SKM-1 (cell line): Measurements from ENCODE around the gene CISTR.
"Not testable (repeated sequence)": the region's sequence is repeated elsewhere in the genome, so short reads cannot be mapped to it uniquely, and the experiment has no call there.

Experiments used
- DNase-seq: peaks from one replicate; lab custom pipeline; 2025; ENCODE audit not compliant: unreplicated experiment; lab: John Stamatoyannopoulos, UW

The CISTR gene

DNA sequence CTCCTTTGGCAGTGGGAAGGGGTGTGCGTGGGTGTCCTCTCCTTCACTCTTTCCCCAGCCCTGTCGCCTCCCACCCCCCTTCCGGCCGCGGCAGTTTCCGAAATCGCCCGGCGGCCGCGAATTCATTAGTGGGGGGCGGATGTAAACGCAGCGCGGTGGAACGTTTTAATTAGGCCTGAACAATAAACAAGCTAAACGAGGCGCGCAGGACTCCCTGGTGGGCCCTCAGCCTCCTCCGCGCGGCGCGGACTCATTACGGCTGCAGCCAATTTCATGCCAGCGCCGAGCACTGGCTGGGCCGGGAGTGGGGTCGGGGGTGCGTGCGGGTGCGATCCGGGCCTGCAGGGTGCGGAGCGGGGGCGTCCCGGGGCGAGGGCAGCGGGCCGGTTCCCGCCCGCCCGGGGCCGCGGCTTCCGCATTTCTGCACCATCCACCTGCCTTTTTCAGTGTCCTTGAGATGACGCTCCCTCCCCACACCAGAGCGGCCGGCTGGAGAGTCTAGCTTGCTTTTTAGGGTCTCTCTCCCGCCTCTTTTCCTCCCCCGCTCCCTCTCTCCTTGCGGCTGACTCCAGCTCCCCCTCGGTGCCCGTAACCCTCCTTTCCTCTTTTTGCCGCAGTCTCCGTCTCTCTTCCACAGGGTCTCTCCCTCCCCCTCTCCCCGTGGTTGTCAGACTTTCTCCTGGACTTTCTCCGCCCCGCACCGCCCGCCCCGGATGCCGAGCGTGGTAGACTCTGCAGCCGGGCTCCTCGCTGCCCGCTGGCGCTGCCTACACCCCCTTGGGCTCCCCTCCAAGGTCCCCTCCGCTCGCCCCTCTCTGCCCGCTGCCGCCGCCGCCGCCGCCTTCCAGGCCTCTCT lies at the start of gene CISTR:
CISTR (minus strand) TSS at position 644 of the 856 bp plus-strand sequence.
- no peak for DNase-seq

DNA sequence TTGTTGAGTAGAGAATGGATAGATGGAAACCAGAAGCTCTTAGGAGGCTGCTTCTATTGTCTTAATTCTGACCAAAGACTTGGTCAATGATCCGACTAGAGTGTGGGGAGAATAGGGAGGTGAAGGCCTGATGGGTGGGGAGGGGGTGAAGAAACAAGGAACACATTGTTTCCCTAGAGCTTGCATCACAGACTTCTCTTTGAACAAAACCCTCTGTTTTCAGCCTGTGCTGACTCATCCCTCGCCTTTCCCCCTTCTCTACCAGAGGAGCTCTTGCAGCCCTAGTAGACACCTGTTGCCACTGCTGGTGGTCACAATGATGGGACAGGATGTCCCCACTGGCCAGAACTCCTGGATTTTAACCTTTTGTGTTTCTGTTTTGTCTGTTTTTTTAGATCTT lies 46.8 kb upstream of the CISTR start:
- no peak for DNase-seq

DNA sequence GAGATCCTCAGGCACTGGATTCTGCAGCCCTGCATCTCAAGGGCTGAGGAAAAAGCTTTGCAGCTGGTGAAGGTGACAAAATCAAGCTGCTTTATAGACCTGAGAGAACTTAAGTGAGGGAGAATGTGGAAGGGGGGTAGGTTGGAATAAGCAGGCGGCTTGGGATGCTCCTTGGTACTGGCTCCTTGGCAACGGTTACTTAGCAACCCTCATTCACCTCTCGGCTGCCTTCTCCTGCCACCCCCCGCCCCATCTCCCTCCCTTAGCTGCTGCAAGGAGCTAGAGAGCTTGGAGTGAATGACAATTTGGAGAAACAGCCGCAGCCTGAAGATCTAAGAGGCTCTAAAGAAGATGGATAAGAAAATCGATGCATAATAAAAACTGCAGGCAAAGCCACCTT lies 44.1 kb upstream of the CISTR start:
- no peak for DNase-seq

DNA sequence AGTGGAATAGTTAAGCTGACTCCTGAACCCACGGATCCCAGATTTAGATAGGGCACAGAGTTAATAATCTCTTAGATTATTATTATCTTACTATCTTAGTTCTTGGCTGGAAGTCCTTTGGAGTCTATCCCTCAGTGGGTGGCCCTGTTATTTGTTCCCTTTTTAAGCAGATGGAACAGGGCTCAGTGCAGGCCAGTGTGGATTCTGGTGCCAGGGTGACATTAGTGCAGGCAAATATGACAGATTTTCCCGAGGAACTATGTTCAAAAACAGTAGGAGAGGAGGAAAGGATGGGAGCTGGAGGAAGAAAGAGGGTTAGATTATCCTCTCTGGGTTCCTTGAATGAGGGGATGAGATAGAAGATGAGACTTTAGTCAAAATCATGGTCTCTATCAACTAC lies 41.4 kb upstream of the CISTR start:
- no peak for DNase-seq

DNA sequence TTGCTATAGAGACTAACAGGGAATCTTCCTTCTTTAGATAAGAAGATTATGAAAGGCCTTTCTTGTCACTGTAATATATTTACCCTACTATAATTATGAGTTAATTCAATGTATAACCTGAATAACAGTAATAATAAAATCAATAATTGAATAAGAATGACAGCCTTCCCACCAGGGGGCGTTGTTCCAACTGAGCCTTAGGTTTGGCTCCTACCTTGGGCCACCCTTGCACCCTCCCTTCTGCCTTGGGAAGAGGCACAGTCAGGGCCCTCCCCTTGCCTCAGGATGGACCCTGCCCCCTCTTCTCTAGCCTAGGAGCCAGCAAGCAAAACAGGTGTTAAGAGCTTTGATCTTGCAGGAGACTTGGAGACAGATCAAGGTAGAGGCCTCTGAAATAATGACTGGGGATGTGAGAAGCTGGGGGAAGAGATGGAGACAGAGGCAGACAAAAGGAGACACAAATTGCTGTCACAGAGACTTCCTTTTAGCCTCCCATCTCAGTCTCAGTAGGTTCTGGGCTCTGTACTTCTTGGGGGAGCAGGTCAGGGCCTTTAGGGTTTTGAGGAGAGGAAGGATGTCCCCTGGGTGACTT lies 40.1 kb upstream of the CISTR start:
- DNase-seq, result no peak

DNA sequence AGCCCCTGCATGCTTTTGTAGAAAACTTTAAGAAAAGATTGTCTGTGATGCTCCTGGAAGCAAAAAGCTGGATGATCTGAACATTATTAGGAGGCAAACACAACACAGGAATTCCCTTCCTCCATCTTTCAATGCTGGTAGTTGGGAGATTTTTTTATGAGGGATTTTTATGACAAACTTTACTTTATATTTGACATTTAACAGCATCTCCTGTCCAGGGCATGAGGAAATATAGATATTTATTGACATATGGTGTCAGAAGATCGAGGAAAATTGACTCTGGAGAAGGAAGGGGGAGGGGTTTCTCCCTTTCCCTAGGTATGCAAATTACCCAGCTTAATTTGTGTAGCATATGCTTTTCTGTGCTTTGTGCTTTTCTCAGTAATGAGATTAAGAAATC lies 37.8 kb upstream of the CISTR start:
- DNase-seq, result no peak

DNA sequence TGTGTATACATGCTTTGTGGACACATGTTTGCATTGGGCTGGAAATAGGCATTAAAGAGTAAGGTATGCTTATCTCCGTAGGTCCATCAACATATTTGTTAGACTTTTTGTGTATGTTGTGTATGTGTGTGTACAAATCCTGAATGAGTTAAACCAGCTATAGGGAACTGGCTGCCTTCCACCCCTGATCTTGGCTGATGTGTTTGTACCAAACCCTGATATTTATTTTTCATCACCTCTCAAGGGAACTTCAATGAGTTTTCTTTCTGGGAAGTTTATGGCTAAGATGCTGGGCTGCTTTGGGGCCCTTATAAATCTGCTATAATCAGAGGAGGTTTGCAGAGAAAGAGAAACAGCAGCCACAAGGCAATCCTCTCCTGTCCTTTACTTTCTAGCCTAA lies 37.1 kb upstream of the CISTR start:
- DNase-seq, result no peak

DNA sequence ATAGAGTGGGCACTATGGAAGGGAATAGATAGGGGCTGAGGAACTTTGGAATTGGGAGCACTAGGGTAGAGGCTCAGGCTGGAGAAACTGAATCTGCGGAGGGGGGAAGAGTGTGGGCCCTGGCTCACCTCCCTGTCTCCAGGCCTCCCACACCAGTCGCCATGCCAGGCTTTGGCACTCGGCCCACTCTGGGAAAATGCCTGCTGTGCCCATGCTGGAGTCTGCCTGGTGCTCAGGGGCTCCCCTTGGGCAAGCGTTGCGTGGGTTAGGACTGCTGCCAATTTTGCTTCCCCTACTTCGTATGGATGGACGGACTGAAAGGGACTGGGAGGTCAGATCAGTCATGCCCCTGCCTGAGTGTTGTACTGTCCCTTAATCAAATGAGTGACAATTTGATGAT lies 34.6 kb upstream of the CISTR start:
- DNase-seq, result no peak

DNA sequence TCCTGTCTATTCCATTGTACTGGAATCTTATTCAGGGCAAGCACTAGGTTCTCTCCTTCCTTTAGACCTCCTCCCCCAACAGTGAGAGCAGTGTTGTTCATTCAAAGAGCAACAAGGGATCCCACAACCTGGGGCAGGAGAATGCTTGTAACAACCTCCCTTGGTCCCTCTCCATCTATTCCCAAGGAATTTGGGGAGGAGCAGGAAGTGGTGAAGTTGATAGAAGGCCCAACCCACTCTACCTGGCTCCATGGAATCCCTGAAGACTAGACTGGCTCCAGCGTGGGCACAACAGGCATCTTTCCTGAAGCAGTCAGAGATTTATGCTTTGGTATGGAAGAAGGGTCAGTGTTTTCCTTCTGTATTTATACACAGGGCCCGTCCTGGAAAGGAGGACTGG lies 33.4 kb upstream of the CISTR start:
- no peak for DNase-seq

DNA sequence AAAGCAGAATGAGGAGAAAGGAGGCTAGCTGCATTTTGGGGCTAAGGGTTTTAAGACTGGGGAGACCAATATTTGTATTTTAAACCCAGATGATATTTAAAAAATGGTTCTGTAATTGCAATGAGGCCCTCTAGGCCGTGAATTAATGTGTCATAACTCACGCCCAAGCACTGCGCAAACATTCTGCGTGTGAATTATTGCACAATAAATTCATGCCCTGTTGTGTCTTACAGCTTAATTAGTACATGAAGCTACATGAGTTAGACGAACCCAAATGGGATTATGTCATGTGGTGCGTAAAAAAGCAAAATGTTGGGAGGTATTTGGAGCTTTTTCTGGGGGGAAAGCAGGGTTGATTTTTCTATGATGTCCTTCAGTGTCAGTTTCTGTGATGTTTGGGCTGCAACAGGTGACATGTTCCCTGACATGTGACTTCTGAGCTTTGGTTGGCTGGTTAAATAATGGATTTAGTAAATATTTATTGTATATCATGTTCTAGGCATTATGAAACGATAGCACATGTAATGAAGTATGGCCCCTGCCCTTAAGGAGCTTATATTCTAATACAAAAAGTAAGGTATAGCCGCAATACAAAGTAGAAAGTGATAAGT lies 30.4 kb upstream of the CISTR start:
- DNase-seq, result no peak

DNA sequence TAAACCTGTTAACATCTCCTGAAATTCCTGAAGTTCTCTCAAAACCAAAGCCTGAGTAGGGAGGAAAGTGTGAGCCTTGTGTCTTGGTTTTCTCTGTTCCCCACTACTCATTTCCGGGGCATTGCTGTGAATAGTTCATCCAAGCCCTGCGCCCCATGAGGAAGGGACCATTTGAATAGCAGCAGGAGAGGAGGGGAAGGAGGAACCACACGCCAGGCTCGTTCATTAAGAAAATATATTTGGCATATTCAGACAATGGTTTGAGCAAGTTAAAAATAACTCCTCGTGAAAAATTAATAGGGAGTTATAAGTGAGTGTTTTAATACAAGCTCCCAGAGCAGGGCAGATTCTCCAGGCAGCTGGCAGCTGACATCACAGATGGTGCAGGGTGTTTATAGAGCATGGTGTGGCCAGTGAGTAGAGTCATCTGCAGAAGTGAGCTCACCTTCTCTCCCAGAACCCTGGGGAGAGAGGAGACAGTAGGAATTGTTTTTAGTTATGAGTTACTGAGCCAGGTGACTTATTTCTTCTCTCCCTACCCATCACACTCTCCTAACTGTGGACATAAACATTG lies 29.5 kb upstream of the CISTR start:
- no peak for DNase-seq

DNA sequence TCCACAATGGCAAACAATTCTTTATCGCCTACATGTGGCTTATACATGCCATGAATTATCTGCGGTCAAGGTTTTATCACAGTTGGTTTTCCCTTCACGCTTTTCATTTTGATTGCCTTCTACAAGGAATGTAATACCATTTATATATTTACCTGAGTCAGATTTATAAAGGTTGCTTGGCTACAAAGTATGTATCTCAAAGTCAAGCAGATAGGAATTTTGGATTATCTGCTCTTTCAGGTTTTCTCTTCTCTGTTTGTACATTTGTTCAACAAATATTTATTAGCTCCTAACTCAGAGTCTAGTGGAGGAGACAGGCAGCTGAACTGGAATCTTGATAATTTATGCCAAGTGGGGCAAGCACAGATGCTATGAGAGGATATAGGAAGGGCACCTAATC lies 28.5 kb upstream of the CISTR start:
- no peak for DNase-seq

DNA sequence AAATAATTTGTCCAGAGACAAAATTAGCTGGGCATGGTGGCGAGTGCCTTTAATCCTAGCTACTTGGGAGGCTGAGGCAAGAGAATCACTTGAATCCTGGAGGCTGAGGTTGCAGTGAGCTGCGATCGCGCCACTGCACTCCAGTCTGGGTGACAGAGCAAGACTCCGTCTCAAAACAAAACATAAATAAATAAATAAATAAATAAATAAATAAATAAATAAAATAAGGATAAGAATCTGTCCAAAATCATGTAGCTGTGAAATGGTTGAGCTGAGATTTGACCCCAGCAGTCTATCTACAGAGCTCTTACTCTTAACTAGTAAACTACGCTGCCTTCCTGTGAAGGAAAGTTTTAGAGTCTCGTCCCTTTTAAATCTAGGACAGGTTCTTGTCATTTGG lies 27.9 kb upstream of the CISTR start:
- not testable (repeated sequence) for DNase-seq

DNA sequence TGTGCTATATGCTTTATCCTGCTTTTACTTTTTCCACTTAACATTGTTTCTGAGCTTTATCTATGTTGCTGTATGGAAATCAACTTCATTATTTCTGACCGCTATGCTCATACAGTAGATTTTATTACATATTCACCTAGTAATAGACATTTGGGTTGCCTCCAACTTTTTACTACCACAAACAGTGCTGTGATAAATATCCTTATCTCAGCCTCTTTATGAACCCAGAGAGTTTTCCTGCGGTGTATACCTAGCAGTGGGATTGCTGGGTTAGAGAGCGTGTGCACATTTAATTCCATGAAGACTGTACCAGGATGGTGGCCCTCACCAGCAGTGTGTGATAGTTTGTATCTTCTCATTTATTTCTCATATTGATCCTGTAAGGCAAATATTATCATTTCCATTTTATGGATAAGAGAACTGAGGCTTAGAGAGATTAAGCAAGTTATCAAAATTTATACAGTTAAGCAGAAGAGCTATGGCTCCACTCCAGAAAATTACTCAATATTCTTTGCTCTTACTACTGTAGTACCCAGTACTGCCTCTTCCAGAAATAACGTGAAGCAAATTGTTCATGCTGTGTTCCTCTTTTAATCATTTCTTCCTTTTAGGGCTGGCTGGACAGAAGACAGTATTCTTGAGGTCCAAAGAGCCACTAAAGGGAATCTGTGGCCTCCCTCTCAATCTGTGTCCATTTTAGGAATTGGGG lies 26.3 kb upstream of the CISTR start:
- DNase-seq, result no peak

DNA sequence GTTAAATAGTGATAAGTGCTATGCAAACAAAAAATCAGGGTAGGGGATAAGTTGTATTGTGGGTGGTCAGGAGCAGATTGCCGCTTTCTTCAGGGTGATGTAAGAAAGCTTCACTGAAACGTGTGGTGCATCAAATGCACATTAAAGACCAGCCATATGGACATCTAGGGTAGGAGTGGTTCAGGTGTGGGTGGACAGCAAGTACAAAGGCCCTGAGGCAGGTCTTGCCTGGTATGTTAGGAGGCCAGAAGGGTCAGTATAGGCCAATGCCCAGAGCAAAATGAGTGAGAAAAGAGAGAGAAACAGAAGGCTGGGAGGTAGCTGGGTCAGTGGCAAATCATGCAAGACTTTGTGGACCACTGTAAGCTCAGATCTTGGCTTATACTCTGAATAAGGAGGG lies 25.6 kb upstream of the CISTR start:
- no peak for DNase-seq

DNA sequence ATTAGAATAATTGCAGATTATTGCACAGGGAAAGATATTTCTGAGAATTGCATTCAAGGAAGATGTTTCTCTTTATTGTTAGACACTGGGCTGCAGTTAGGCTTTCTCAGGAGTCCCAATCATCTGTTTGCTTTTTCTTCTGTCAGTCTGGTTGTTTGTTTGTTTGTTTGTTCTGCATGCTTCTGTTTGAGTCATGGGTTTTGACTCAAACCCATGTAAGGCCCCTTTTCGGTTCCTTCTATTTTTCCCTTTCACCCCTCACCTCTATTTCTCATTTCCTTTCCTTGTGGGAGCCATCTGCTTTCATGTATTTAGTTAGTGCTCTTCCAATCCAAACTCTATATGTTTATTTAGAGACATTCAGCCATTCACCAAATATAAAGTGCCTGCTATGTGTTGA lies 25.1 kb upstream of the CISTR start:
- DNase-seq, result no peak

DNA sequence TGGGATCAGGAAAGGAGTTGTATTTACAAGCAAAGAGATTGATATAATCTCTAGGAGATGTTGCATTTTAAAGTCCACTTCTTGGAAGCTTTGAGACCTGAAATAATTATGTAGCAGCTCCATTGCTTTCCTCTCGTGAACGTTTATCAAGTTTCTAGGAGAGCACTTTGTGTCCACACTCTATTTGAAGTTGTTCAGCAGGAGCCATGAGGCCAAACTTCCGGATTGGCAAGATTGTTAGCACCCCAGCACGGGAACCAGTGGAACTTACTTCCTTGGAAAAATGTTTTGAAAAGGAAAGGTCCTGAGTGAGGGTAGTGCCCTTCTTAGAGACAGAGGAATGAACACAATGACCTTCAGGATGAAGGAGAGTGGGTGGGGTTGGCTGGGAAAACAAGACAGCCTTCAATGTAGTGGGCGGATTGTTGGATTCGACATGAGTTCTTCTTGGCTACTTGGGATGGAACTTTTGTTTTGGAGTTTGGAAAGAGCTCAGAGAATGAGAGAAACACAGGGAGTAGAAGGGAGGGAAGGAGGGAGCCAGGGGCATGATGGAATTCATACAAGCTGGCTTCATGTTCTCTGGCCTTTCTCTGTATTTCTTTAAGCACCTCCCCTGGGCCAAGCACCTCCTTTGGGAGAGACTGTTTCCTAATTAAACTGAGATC lies 23.8 kb upstream of the CISTR start:
- DNase-seq, result no peak

DNA sequence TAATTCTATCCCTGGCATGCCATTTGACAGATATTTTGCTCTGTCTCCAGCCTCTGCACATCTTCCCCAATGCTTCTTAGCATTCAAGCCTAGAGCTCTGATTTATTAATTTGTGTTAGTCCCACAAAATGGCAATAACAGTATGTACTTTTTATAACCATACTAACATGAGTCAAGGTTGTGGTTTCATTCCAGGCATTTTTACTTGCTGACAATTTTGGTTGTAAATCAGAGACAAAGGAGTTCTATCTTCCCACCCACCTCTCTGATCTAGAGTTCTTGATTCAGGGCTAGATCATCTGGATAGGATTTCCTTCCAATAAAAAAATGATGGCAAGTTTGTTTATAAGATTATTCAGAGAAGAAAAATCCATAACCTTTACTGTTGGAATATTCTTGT lies 18.5 kb upstream of the CISTR start:
- DNase-seq, result no peak

DNA sequence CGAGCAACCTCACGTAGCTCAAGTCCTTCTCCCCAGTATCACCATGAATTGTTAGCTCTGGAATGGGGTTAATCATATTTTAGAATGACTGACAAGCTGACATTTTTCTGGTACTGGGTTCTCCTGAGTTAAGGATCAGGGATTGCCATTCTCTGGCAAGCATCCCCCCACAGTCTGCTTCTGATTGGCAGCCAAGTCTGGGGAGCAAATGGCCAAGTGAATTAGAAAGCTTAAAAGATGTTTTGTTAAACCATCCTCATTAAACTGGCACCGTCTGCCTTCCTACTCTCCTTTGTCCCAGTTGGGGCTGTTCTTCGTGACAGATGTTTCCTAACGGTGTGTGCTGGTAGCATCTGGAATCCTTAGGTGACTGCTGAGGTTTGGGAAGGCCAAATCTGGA lies 17.2 kb upstream of the CISTR start:
- no peak for DNase-seq

DNA sequence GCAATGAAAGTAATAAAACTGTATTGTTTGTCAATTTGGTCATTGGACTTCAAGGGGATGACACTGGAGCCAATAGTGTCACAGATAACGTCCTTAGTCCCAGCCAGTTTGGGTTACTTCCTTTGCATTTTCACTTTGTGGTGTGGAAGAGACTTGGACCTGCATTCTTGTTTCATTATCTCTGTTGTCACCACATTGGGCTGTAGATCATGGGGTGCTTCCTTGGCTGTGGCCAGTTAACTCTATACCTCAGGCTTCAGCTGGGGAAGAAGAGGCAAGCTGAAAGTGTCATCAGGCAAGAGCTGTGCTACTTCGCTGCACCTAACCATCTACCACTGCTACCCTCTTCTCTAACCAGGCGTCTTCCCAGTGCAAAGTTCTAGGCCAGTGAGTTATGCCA lies 15.1 kb upstream of the CISTR start:
- no peak for DNase-seq

DNA sequence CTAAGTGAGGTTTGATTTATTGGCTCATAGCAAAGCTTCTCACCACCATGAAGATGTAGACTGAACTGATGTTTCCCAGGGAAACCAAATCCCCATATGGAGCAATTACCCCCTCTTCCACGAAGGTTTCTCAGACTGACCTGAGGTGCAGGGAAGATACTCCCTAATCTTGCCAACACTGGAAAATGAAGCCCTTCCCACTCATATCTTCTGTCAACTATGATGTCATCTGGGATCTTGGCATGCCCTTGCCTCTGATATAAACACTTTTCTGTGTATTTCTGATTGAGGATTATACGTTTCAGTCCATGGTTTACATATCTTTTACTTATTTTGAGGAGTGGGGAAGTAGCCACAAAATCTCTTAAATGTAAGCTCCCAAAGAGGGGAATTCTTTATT lies 14.1 kb upstream of the CISTR start:
- DNase-seq, result no peak
